SKM-1 treated with dmso at 0.1 percent for 144 hours (cell line): ENCODE data around the gene BTNL8.

Source experiments
- DNase-seq: peaks from one replicate; lab custom pipeline; 2025; ENCODE audit not compliant: unreplicated experiment; lab: John Stamatoyannopoulos, UW

The BTNL8 gene

GRCh38 chr5:180898621-180899246 lies at the start of gene BTNL8:
Gene BTNL8, plus strand, starts transcription at chr5:180899159. Its CDS starts 152 bp downstream, at chr5:180899311.
- no peak for DNase-seq

- DNase-seq: no peak
Measured at GRCh38 chr5:180849827-180850226, 49.1 kb upstream of the BTNL8 start.

- no peak for DNase-seq
Measured at GRCh38 chr5:180850434-180851078, 48.4 kb upstream of the BTNL8 start.

GRCh38 chr5:180852495-180852894 lies 46.5 kb upstream of the BTNL8 start:
- DNase-seq: no peak

GRCh38 chr5:180853121-180853847 lies 45.7 kb upstream of the BTNL8 start:
- DNase-seq: no peak

- DNase-seq: no peak
Measured at GRCh38 chr5:180853848-180854176, 45.1 kb upstream of the BTNL8 start.

GRCh38 chr5:180858586-180858985 lies 40.4 kb upstream of the BTNL8 start:
- DNase-seq: no peak

- peak; percentile 69 for DNase-seq
Measured at GRCh38 chr5:180860273-180860886, 38.6 kb upstream of the BTNL8 start.

GRCh38 chr5:180860887-180861822 lies 37.8 kb upstream of the BTNL8 start, which contains the start of gene ZFP62:
Gene ZFP62, minus strand, starts transcription at chr5:180861276. Its CDS starts 57 bp downstream, at chr5:180861219.
- DNase-seq: peak; percentile 83

- no peak for DNase-seq
Measured at GRCh38 chr5:180862645-180863044, 36.3 kb upstream of the BTNL8 start.

GRCh38 chr5:180865981-180866695 lies 32.8 kb upstream of the BTNL8 start:
- DNase-seq: no peak

GRCh38 chr5:180866985-180867384 lies 32.0 kb upstream of the BTNL8 start:
- DNase-seq: no peak

- peak; percentile 70 for DNase-seq
Measured at GRCh38 chr5:180868960-180869359, 30.0 kb upstream of the BTNL8 start.

GRCh38 chr5:180869587-180869986 lies 29.4 kb upstream of the BTNL8 start:
- no peak for DNase-seq

- DNase-seq: no peak
Measured at GRCh38 chr5:180870276-180871068, 28.5 kb upstream of the BTNL8 start.

- DNase-seq: no peak
Measured at GRCh38 chr5:180872419-180872818, 26.5 kb upstream of the BTNL8 start.

GRCh38 chr5:180873615-180874520 lies 25.1 kb upstream of the BTNL8 start:
- DNase-seq: peak; percentile 98
